Keratinocyte (primary cell): ENCODE data around the gene HELT. TPM values are rescaled to one million over a fixed set of nuclear protein-coding genes. Genes with fewer than 3 reads are reported as not detected.

Experiments
- DNase-seq: peaks from one replicate; pipeline ENCODE4 v3.0.0-alpha.2; 2011; ENCODE audit warnings: low read depth, missing footprints, low spot score
- FAIRE-seq: peaks from 2 replicates; lab custom pipeline; 2011; peaks lifted over from hg19 to GRCh38; lab: Jason Lieb, UNC
- H2AFZ ChIP-seq: 2 replicates; pipeline ENCODE4 v1.6.0; 2012; ENCODE audit warnings: low read length, control low read depth, inconsistent platforms; ENCODE audit not compliant: control insufficient read depth
- H3K27ac ChIP-seq: 2 replicates; pipeline ENCODE4 v1.5.1; 2011; ENCODE audit warnings: low read length; ENCODE audit not compliant: control insufficient read depth, insufficient read depth
- H3K27me3 ChIP-seq: 3 replicates; pipeline ENCODE4 v1.6.0; 2011; ENCODE audit warnings: low read length; ENCODE audit not compliant: control insufficient read depth, insufficient read depth; ENCODE audit errors: extremely low read depth
- H3K36me3 ChIP-seq, 2 experiments: 2 replicates in 1 of 2; 3 replicates in 1 of 2; pipeline ENCODE4 v1.5.1; 2011; ENCODE audit warnings: low read length in 2 of 2, mild to moderate bottlenecking in 1 of 2; ENCODE audit not compliant: control insufficient read depth in 2 of 2, insufficient read depth in 2 of 2; ENCODE audit errors: extremely low read depth in 1 of 2
- H3K4me1 ChIP-seq: 3 replicates; pipeline ENCODE4 v1.5.1; 2011; ENCODE audit warnings: low read length; ENCODE audit not compliant: control insufficient read depth, insufficient read depth; ENCODE audit errors: extremely low read depth
- H3K4me2 ChIP-seq: 3 replicates; pipeline ENCODE4 v1.6.0; 2011; ENCODE audit warnings: low read depth, low read length; ENCODE audit not compliant: control insufficient read depth, insufficient read depth; ENCODE audit errors: extremely low read depth
- H3K4me3 ChIP-seq, 3 experiments: fragments of 200-600 bp in 1 of 3; sonication (generic) in 1 of 3; 2 replicates in 2 of 3; 3 replicates in 1 of 3; pipeline ENCODE4 v1.5.1; 2011 to 2016; ENCODE audit warnings: low read length in 3 of 3, mild to moderate bottlenecking in 3 of 3, control low read depth in 2 of 3, inconsistent platforms in 1 of 3, low read depth in 1 of 3, mixed read lengths in 1 of 3, mixed run types in 1 of 3, moderate library complexity in 1 of 3; ENCODE audit not compliant: control insufficient read depth in 2 of 3, insufficient read depth in 2 of 3; ENCODE audit errors: extremely low read depth in 1 of 3
- H3K79me2 ChIP-seq: 2 replicates; pipeline ENCODE4 v1.6.0; 2012; ENCODE audit warnings: low read length; ENCODE audit not compliant: control insufficient read depth, insufficient read depth
- H3K9ac ChIP-seq: 3 replicates; pipeline ENCODE4 v1.6.0; 2011; ENCODE audit warnings: low read length; ENCODE audit not compliant: control insufficient read depth, insufficient read depth; ENCODE audit errors: extremely low read depth
- H3K9me1 ChIP-seq: 3 replicates; pipeline ENCODE4 v1.6.0; 2011; ENCODE audit warnings: low read length; ENCODE audit not compliant: control insufficient read depth, insufficient read depth; ENCODE audit errors: extremely low read depth
- H3K9me3 ChIP-seq: 2 replicates; pipeline ENCODE4 v1.5.1; 2012; ENCODE audit warnings: low read depth, low read length; ENCODE audit not compliant: control insufficient read depth
- H4K20me1 ChIP-seq: 3 replicates; pipeline ENCODE4 v1.6.0; 2011; ENCODE audit warnings: low read length; ENCODE audit not compliant: control insufficient read depth, insufficient read depth; ENCODE audit errors: extremely low read depth
- EZH2 ChIP-seq: IDR thresholded peaks from one replicate; pipeline ENCODE4 v1.6.1; 2012; ENCODE audit warnings: inconsistent platforms, mild to moderate bottlenecking, low read length, moderate library complexity
- dilution Hi-C: fragments of 300-500 bp; cut with MboI; formaldehyde crosslinking; loops from one replicate; pipeline ENCODE4 v1.7.0; 2020; ENCODE audit warnings: low sequenced_read_pairs; ENCODE audit not compliant: extremely low pct_ligation_motif_present
- polyA plus RNA-seq, 5 experiments: library from polyadenylated mRNA; depleted of rRNA in 3 of 5; stranded (reverse) in 3 of 5; stranded (forward) in 1 of 5; unstranded in 1 of 5; fragments of >200 nt; gene quantifications; 1 replicate in 1 of 5; 2 replicates in 3 of 5; 3 replicates in 1 of 5; pipeline versions ENCODE4 v1.2.1 to v1.2.3, GENCODE V29; 2011 to 2012; ENCODE audit warnings: missing spikeins in 2 of 5, low read depth in 1 of 5, low replicate concordance in 1 of 5
- TF ChIP-seq, protein P1 (sequence below), 3 experiments: IDR thresholded peaks in 1 of 3; conservative IDR thresholded peaks in 1 of 3; optimal IDR thresholded peaks in 1 of 3; 2 replicates in 2 of 3; 3 replicates in 1 of 3; pipeline versions ENCODE3 to v1.5.1; 2011; ENCODE audit warnings: low read length in 3 of 3, mild to moderate bottlenecking in 3 of 3, moderate library complexity in 2 of 3, control low read depth in 1 of 3, inconsistent platforms in 1 of 3; ENCODE audit not compliant: insufficient read depth in 2 of 3; ENCODE audit errors: extremely low read depth in 1 of 3

Gene HELT
- polyA plus RNA-seq, 1 donor (not counting 4 experiments of a cell fraction or from before 2014, with no cell fraction given) = not detected

DNA sequence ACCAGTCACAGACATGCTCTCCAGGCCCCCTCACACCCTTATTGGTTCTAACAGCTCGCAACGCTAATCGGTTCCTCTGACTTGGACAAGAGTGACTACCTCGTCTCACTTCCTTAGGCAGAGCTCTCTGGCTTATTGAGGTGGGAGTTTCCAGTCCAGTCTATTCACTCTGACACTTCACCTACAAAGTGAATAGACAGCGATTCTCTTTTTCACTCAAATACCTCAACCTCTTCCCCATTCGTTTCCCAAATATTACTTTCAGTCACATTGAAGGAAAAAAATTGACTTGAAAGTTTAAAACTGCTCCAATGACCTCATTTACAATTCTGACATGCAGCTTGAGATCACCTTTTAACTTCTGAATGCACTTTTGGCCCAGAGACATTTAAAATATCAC lies 17.7 kb downstream of the HELT start:
- peaks cover 7% of the 10 kb centered on the region for H3K27me3 ChIP-seq
- no peaks in the 10 kb centered on the region for H3K36me3 ChIP-seq
- FAIRE-seq (no peak), DNase-seq (no peak)
- H3K27ac ChIP-seq = no peak overlapping the region
- no peak for TF ChIP-seq EZH2
- TF ChIP-seq, protein P1, sequence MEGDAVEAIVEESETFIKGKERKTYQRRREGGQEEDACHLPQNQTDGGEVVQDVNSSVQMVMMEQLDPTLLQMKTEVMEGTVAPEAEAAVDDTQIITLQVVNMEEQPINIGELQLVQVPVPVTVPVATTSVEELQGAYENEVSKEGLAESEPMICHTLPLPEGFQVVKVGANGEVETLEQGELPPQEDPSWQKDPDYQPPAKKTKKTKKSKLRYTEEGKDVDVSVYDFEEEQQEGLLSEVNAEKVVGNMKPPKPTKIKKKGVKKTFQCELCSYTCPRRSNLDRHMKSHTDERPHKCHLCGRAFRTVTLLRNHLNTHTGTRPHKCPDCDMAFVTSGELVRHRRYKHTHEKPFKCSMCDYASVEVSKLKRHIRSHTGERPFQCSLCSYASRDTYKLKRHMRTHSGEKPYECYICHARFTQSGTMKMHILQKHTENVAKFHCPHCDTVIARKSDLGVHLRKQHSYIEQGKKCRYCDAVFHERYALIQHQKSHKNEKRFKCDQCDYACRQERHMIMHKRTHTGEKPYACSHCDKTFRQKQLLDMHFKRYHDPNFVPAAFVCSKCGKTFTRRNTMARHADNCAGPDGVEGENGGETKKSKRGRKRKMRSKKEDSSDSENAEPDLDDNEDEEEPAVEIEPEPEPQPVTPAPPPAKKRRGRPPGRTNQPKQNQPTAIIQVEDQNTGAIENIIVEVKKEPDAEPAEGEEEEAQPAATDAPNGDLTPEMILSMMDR (optimal IDR thresholded peaks at IDR 0.05 in 1 of 3, IDR thresholded peaks at IDR 0.05 in 1 of 3, conservative IDR thresholded peaks at IDR 0.05 in 1 of 3; ENCODE audit: extremely low read depth in 1 of 3, insufficient read depth in 2 of 3, low read length in 3 of 3) = no peak
- H2AFZ ChIP-seq = no peak overlapping the region
- dilution Hi-C loops = no loop called here
- H3K9me3 ChIP-seq = no peaks in the 10 kb centered on the region
- H3K9me1 ChIP-seq = no peaks in the 10 kb centered on the region
- no peak overlapping the region for H3K4me2 ChIP-seq
- H3K9ac ChIP-seq = no peak overlapping the region
- H3K79me2 ChIP-seq = no peaks in the 10 kb centered on the region
- H3K4me1 ChIP-seq = no peaks in the 10 kb centered on the region
- no peaks in the 10 kb centered on the region for H4K20me1 ChIP-seq
- H3K4me3 ChIP-seq = no peak overlapping the region

DNA sequence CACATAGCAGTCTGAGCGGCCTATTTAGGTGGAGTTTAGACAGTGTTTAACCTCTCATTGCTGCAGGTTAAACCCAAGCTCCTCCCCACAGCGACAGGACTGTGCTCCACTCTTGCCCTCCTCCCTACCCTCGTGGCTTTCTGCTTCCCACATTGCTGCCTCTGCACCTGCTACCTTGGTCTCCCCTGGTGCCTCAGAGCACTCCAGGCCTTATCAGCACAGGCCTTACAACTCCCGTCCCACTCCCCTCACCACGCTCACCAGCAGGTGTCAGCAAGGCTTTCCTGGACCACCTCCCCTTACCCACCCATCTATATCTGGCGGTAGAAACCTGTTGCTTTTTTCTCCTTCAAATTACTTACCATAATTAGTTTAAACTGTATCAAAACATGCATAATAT lies 18.6 kb downstream of the HELT start:
- H4K20me1 ChIP-seq = no peaks in the 10 kb centered on the region
- H3K36me3 ChIP-seq = no peaks in the 10 kb centered on the region
- no peak overlapping the region for H2AFZ ChIP-seq
- no peak for TF ChIP-seq EZH2
- TF ChIP-seq, protein P1 (optimal IDR thresholded peaks at IDR 0.05 in 1 of 3, IDR thresholded peaks at IDR 0.05 in 1 of 3, conservative IDR thresholded peaks at IDR 0.05 in 1 of 3; ENCODE audit: extremely low read depth in 1 of 3, insufficient read depth in 2 of 3, low read length in 3 of 3) = no peak
- no peak overlapping the region for H3K9ac ChIP-seq
- H3K27me3 ChIP-seq = peaks cover 4% of the 10 kb centered on the region
- H3K4me1 ChIP-seq = no peaks in the 10 kb centered on the region
- no peaks in the 10 kb centered on the region for H3K9me3 ChIP-seq
- dilution Hi-C loops = no loop called here
- DNase-seq (no peak), FAIRE-seq (no peak)
- no peak overlapping the region for H3K27ac ChIP-seq
- H3K79me2 ChIP-seq = no peaks in the 10 kb centered on the region
- H3K9me1 ChIP-seq = no peaks in the 10 kb centered on the region
- no peak overlapping the region for H3K4me2 ChIP-seq
- H3K4me3 ChIP-seq = no peak overlapping the region
